RWPE2 (cell line): ENCODE data around the gene SLC17A7.

Experiments used
- ATAC-seq: fragments of 200-7000 bp; cut with Tn5 transposase; 3 replicates; pipeline ENCODE4 v1.9.1; 2021; ENCODE audit warnings: low read depth
- DNase-seq: peaks from one replicate; pipeline ENCODE4 v3.0.0-alpha.2; 2020; ENCODE audit warnings: low spot score
- H3K27ac ChIP-seq: fragments of 450-650 bp; 2 replicates; pipeline ENCODE4 v1.5.1; 2017; ENCODE audit warnings: mild to moderate bottlenecking; ENCODE audit not compliant: poor library complexity, severe bottlenecking
- H3K27me3 ChIP-seq: fragments of 250-450 bp; sonication (Bioruptor Pico); 2 replicates; pipeline ENCODE4 v1.5.1; 2021; ENCODE audit warnings: mild to moderate bottlenecking, moderate library complexity; ENCODE audit not compliant: insufficient read depth, poor library complexity, severe bottlenecking
- H3K36me3 ChIP-seq: fragments of 250-450 bp; sonication (Bioruptor Pico); 2 replicates; pipeline ENCODE4 v1.5.1; 2020; ENCODE audit warnings: low read depth, mild to moderate bottlenecking, moderate library complexity
- H3K4me1 ChIP-seq: fragments of 250-450 bp; sonication (Bioruptor Pico); 2 replicates; pipeline ENCODE4 v1.5.1; 2021; ENCODE audit warnings: mild to moderate bottlenecking, moderate library complexity; ENCODE audit not compliant: insufficient read depth, poor library complexity, severe bottlenecking
- H3K4me3 ChIP-seq: fragments of 250-450 bp; sonication (Bioruptor Pico); 2 replicates; pipeline ENCODE4 v1.5.1; 2021; ENCODE audit warnings: mild to moderate bottlenecking, moderate library complexity; ENCODE audit not compliant: severe bottlenecking
- H3K9me3 ChIP-seq: fragments of 250-450 bp; sonication (Bioruptor Pico); 2 replicates; pipeline ENCODE4 v1.5.1; 2021; ENCODE audit warnings: mild to moderate bottlenecking, moderate library complexity; ENCODE audit not compliant: severe bottlenecking
- CTCF ChIP-seq: fragments of 450-650 bp; IDR thresholded peaks from one replicate; pipeline ENCODE4 v1.5.1; 2017; ENCODE audit warnings: mild to moderate bottlenecking, moderate library complexity; ENCODE audit not compliant: poor library complexity, severe bottlenecking

SLC17A7 gene

DNA sequence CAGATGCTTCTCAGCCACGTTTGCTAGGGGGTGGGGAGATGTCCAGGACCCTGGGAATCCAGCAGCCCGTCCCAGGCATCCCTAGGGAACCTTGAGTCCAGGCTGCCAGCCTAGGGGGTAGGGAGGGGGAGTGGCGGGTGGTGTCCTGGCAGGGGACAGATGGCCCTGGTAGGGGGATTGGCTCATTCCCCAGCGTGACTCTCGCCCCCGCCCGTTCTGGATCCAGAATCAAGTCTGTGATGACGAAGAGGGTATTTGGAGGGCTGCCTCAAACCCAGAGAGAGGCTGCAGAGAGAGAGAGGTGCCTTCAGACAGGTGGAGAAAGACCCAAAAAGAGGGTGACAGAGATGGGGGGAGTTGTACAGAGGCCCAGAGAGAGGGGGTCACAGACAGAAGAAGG, 4.1 kb downstream of the SLC17A7 start:
- DNase-seq: no peak
- Histone ChIP-seq H3K4me3 (no peak overlapping the region), H3K27ac (no peak overlapping the region), H3K36me3 (no peaks in the 10 kb centered on the region), H3K27me3 (peaks cover 95% of the 10 kb centered on the region), H3K9me3 (no peaks in the 10 kb centered on the region), H3K4me1 (no peaks in the 10 kb centered on the region)
- no peak for ATAC-seq
- no peak for TF ChIP-seq CTCF

DNA sequence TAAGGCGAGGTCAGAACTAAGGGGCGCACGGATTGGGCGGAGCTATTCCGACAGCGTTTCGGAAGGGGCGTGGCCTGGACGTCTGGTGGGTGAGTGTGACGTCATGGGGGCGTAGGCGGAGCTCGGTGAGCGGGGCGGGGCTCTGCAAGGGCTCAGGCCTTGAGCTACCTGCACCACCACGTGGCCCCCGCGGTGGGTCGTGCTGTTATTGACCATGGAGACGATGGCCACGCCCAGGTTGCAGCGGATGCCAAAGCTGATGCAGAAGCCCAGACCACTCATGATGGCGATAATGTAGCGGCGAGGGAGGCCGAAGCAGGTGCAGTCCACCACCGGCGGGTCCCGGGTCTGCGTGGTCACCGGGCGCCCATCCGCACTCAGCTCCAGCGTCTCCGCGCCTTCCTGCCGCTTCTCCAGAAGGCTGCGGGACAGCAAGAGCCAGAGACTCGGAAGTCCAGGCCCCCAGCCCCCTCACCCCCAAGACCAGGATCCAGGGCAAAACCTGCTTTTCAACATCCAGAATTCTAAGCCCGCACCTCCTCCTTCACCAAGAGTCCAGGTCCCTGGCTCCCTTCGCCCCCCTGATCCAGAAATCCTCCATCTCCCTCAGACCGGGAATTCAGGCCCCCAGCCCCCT, 4.8 kb downstream of the SLC17A7 start:
- Histone ChIP-seq H3K27me3 (peaks cover 95% of the 10 kb centered on the region), H3K4me1 (no peaks in the 10 kb centered on the region), H3K36me3 (no peaks in the 10 kb centered on the region), H3K4me3 (no peak overlapping the region), H3K9me3 (no peaks in the 10 kb centered on the region), H3K27ac (no peak overlapping the region)
- ATAC-seq (no peak), DNase-seq (no peak)
- no peak for TF ChIP-seq CTCF

GRCh38 chr19:49435670-49436069, 5.7 kb downstream of the SLC17A7 start:
- no peak overlapping the region for H3K4me3 ChIP-seq
- no peak overlapping the region for H3K27ac ChIP-seq
- TF ChIP-seq CTCF: no peak
- no peak for DNase-seq
- no peak for ATAC-seq
- no peaks in the 10 kb centered on the region for H3K36me3 ChIP-seq
- no peaks in the 10 kb centered on the region for H3K4me1 ChIP-seq
- H3K9me3 ChIP-seq: no peaks in the 10 kb centered on the region
- peaks cover 96% of the 10 kb centered on the region for H3K27me3 ChIP-seq

- no peak overlapping the region for H3K4me3 ChIP-seq
- H3K4me1 ChIP-seq: no peaks in the 10 kb centered on the region
- no peak for TF ChIP-seq CTCF
- no peak overlapping the region for H3K27ac ChIP-seq
- DNase-seq (no peak), ATAC-seq (no peak)
- H3K27me3 ChIP-seq: peaks cover 94% of the 10 kb centered on the region
- H3K9me3 ChIP-seq: no peaks in the 10 kb centered on the region
- no peaks in the 10 kb centered on the region for H3K36me3 ChIP-seq
Observed at GRCh38 chr19:49434907-49435583, 6.3 kb downstream of the SLC17A7 start.
